GM12878 (cell line): Measurements from ENCODE around the gene CAMKK1. TPM values are rescaled to one million over a fixed set of nuclear protein-coding genes. Genes with fewer than 3 reads are reported as not detected.
A peak's percentile ranks its signal among the peaks of the same experiment; 100 is the strongest.

Experiments used
- ATAC-seq: fragments of 200-7000 bp; cut with Tn5 transposase; 3 replicates; pipeline ENCODE4 v1.9.1; 2020; ENCODE audit warnings: mild to moderate bottlenecking, moderate library complexity
- BruUV-seq: library from RNA; stranded (reverse); fragments of 400-500 nt; replicated peaks from 2 replicates; lab custom pipeline; 2021; lab: Mats Ljungman, UMichigan
- CTCF ChIA-PET: fragments of 300-600 bp; sonication (Branson Sonifier 250); formaldehyde crosslinking; extraction: SDS; loops from one replicate; lab custom pipeline; 2021; ENCODE audit warnings: inconsistent platforms; lab: Yijun Ruan, JAX
- POLR2A ChIA-PET: fragments of 350-600 bp; formaldehyde crosslinking; extraction: SDS; loops from one replicate; lab custom pipeline; 2021; ENCODE audit warnings: inconsistent platforms; lab: Charles Lee
- RAD21 ChIA-PET: fragments of 300-600 bp; sonication (Branson Sonifier 250); formaldehyde crosslinking; loops from one replicate; lab custom pipeline; 2023; ENCODE audit warnings: antibody characterized with exemption; ENCODE audit not compliant: unreplicated experiment; lab: Charles Lee
- SMC1A ChIA-PET: fragments of 300-600 bp; sonication (Branson Sonifier 250); formaldehyde crosslinking; loops from one replicate; lab custom pipeline; 2023; ENCODE audit not compliant: unreplicated experiment, uncharacterized antibody; lab: Charles Lee
- DNase-seq: peaks from one replicate; pipeline ENCODE4 v3.0.0-alpha.2; 2011; ENCODE audit warnings: low read depth, low spot score
- FAIRE-seq: peaks from 3 replicates; lab custom pipeline; 2011; peaks lifted over from hg19 to GRCh38; lab: Jason Lieb, UNC
- H2AFZ ChIP-seq: 2 replicates; pipeline ENCODE4 v1.6.0; 2011; ENCODE audit warnings: low read depth, low read length, control low read depth; ENCODE audit not compliant: control insufficient read depth
- H3K27ac ChIP-seq: 2 replicates; pipeline ENCODE4 v1.5.1; 2011; ENCODE audit warnings: control low read depth; ENCODE audit not compliant: control insufficient read depth, insufficient read depth
- H3K27me3 ChIP-seq, 2 experiments: replicated peaks in 1 of 2; 2 replicates each; pipeline versions ENCODE4 v1.6.0 to v1.6.1; 2011; ENCODE audit warnings: low read length in 1 of 2; ENCODE audit not compliant: control insufficient read depth in 2 of 2, insufficient read depth in 2 of 2
- H3K36me3 ChIP-seq, 2 experiments: 2 replicates each; pipeline ENCODE4 v1.5.1; 2011; ENCODE audit warnings: low read length in 1 of 2; ENCODE audit not compliant: control insufficient read depth in 2 of 2, insufficient read depth in 2 of 2
- H3K4me1 ChIP-seq: 2 replicates; pipeline ENCODE4 v1.6.1; 2011; ENCODE audit warnings: mild to moderate bottlenecking, low read length, moderate library complexity, mixed read lengths; ENCODE audit not compliant: control insufficient read depth, insufficient read depth
- H3K4me2 ChIP-seq: 2 replicates; pipeline ENCODE4 v1.6.0; 2011; ENCODE audit warnings: control low read depth; ENCODE audit not compliant: control insufficient read depth, insufficient read depth
- H3K4me3 ChIP-seq: fragments of 200-600 bp; sonication (generic); 2 replicates; pipeline ENCODE4 v1.5.1; 2016
- H3K79me2 ChIP-seq: 2 replicates; pipeline ENCODE4 v1.6.0; 2011; ENCODE audit warnings: low read length; ENCODE audit not compliant: control insufficient read depth, insufficient read depth
- H3K9ac ChIP-seq: 2 replicates; pipeline ENCODE4 v1.8.0; 2011; ENCODE audit warnings: low read length, control low read depth, mixed read lengths; ENCODE audit not compliant: control insufficient read depth, insufficient read depth
- H3K9me3 ChIP-seq: replicated peaks from 3 replicates; pipeline ENCODE4 v1.5.1; 2011; ENCODE audit warnings: mild to moderate bottlenecking, low read length; ENCODE audit not compliant: control insufficient read depth, insufficient read depth
- H4K20me1 ChIP-seq: 2 replicates; pipeline ENCODE4 v1.6.0; 2011; ENCODE audit not compliant: control insufficient read depth, insufficient read depth
- BHLHE40 ChIP-seq, 2 experiments: fragments of 450-650 bp in 1 of 2; IDR thresholded peaks; 2 replicates each; pipeline ENCODE4 v1.6.1; 2011 to 2017; ENCODE audit warnings: low read depth in 2 of 2, borderline replicate concordance in 1 of 2, improper control_type of control experiment in 1 of 2, low read length in 1 of 2, mild to moderate bottlenecking in 1 of 2
- E4F1 ChIP-seq: fragments of 450-650 bp; IDR thresholded peaks from 2 replicates; pipeline ENCODE4 v1.6.1; 2018; ENCODE audit warnings: borderline replicate concordance, mild to moderate bottlenecking; ENCODE audit not compliant: partially characterized antibody
- IKZF1 ChIP-seq: fragments of 450-650 bp; conservative IDR thresholded peaks from 2 replicates; pipeline ENCODE4 v1.6.1; 2017; ENCODE audit warnings: antibody characterized with exemption, mild to moderate bottlenecking
- JUNB ChIP-seq: IDR thresholded peaks from 2 replicates; pipeline ENCODE4 v1.6.1; 2016; ENCODE audit warnings: antibody characterized with exemption, mild to moderate bottlenecking
- KAT2A ChIP-seq: conservative IDR thresholded peaks from 2 replicates; pipeline ENCODE4 v1.6.1; 2011; ENCODE audit warnings: low read depth, low read length; ENCODE audit not compliant: control insufficient read depth
- NR2C2 ChIP-seq: IDR thresholded peaks from 2 replicates; pipeline ENCODE4 v1.6.1; 2011; ENCODE audit warnings: borderline replicate concordance, low read depth; ENCODE audit not compliant: control insufficient read depth, insufficient read length
- RFX5 ChIP-seq: IDR thresholded peaks from 2 replicates; pipeline ENCODE4 v1.6.1; 2011; ENCODE audit warnings: low read depth, low read length, improper control_type of control experiment
- ZBED1 ChIP-seq: IDR thresholded peaks from 2 replicates; pipeline ENCODE4 v1.6.1; 2016; ENCODE audit warnings: borderline replicate concordance
- ZNF687 ChIP-seq: fragments of 450-650 bp; IDR thresholded peaks from 2 replicates; pipeline ENCODE4 v1.6.1; 2017; ENCODE audit warnings: mild to moderate bottlenecking, moderate library complexity
- WGBS: methylation state at CpG from one replicate; pipeline ENCODE4 v1.1.6; 2016; ENCODE audit warnings: low lambda C conversion rate; ENCODE audit not compliant: insufficient replicate concordance, insufficient coverage; ENCODE audit errors: missing lambda C conversion rate; 5-methylcytosine and 5-hydroxymethylcytosine counted together
- in situ Hi-C: fragments of 300-500 bp; cut with MboI; formaldehyde crosslinking; loops from 9 replicates; pipeline ENCODE4 v1.14.3; 2018; ENCODE audit warnings: mixed read lengths
- intact Hi-C: fragments of 100-400 bp; cut with micrococcal nuclease; formaldehyde crosslinking; loops from one replicate; pipeline ENCODE4 v1.14.2; 2022; ENCODE audit not compliant: unreplicated experiment
- polyA plus RNA-seq, 11 experiments: library from polyadenylated mRNA; depleted of rRNA in 4 of 11; unstranded in 6 of 11; stranded (reverse) in 5 of 11; fragments of >200 nt; fragmentation: Nextera tagmentation in 4 of 11; fragmentation: Illumina TruSeq in 1 of 11; extraction: Ambion mirVana in 4 of 11; extraction: Trizol in 1 of 11; gene quantifications; 1 replicate in 1 of 11; 2 replicates in 10 of 11; pipeline versions ENCODE4 v1.2.1 to v1.2.3, GENCODE V29; 2011 to 2016; ENCODE audit warnings: inconsistent platforms in 2 of 11, missing spikeins in 2 of 11, low read depth in 1 of 11
- total RNA-seq, 4 experiments: library from RNA; depleted of rRNA in 3 of 4; stranded (reverse); fragments of >200 nt in 3 of 4; fragmentation: Illumina TruSeq in 1 of 4; extraction: Trizol in 1 of 4; gene quantifications; 2 replicates each; pipeline versions ENCODE4 v1.2.1 to v1.2.3, GENCODE V29; 2013 to 2021
- TF ChIP-seq, protein P1 (sequence below), 3 experiments: IDR thresholded peaks in 2 of 3; conservative IDR thresholded peaks in 1 of 3; 2 replicates each; pipeline ENCODE4 v1.5.1; 2011; ENCODE audit warnings: low read depth in 3 of 3, low read length in 3 of 3, mild to moderate bottlenecking in 3 of 3, control low read depth in 2 of 3, moderate library complexity in 2 of 3, inconsistent platforms in 1 of 3, mixed read lengths in 1 of 3; ENCODE audit not compliant: control insufficient read depth in 2 of 3, insufficient read depth in 1 of 3; ENCODE audit errors: extremely low read depth in 1 of 3

Gene CAMKK1
- total and polyA plus RNA-seq, 10 of the 15 experiments (the other 5 are each of a cell fraction or from before 2014, with no cell fraction given): 0.06 to 0.84 (median 0.37) TPM

DNA sequence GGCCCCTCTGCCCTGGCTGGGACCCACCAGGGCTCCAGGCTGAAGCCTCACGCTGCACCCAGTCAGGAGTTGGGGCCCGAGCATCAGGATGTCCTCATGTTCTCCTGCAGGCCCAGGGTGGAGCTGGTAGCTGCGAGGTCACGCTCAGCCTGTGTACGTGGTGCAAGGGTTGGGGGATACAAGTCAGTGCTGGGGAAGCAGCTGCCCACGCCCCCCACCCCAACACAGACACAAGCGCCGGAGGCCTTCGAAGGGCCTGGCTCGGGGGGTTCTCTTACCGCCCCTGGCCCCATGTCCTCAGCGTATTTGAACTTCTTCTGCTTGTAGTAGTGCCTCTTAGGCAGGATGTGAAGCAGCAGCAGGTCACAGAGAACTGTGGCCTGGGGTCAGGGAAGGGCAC is 4.9 kb upstream of the CAMKK1 start (continued):
- TF ChIP-seq E4F1: no peak
- no peak for TF ChIP-seq IKZF1
- no peak for TF ChIP-seq ZBED1
- TF ChIP-seq, protein P1, sequence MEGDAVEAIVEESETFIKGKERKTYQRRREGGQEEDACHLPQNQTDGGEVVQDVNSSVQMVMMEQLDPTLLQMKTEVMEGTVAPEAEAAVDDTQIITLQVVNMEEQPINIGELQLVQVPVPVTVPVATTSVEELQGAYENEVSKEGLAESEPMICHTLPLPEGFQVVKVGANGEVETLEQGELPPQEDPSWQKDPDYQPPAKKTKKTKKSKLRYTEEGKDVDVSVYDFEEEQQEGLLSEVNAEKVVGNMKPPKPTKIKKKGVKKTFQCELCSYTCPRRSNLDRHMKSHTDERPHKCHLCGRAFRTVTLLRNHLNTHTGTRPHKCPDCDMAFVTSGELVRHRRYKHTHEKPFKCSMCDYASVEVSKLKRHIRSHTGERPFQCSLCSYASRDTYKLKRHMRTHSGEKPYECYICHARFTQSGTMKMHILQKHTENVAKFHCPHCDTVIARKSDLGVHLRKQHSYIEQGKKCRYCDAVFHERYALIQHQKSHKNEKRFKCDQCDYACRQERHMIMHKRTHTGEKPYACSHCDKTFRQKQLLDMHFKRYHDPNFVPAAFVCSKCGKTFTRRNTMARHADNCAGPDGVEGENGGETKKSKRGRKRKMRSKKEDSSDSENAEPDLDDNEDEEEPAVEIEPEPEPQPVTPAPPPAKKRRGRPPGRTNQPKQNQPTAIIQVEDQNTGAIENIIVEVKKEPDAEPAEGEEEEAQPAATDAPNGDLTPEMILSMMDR (IDR thresholded peaks at IDR 0.05 in 2 of 3, conservative IDR thresholded peaks at IDR 0.05 in 1 of 3; ENCODE audit: control insufficient read depth in 2 of 3, extremely low read depth in 1 of 3, insufficient read depth in 1 of 3, low read depth in 3 of 3, low read length in 3 of 3): no peak
- no peak for TF ChIP-seq KAT2A

DNA sequence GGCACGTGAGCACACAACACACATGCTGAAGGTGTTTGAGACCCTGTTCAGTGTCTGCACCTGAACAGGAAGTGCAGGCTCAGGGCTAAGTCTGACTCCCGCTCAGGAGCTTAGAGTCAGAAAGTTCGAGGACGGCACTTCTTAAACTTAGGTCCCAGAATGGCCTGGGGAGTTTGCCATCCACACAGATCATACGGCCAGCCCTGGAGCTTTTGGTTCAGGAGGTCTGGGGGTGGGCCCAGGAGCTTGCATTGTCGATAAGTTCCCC is 4.0 kb upstream of the CAMKK1 start:
- DNase-seq (no peak), ATAC-seq (no peak), FAIRE-seq (no peak)
- RAD21 ChIA-PET: interaction anchor here (0.6 to 1.0 kb wide), 2 partner anchors 17 to 185 kb away, joined by 3 to 5 read pairs; no protein-coding TSS in a partner anchor
- SMC1A ChIA-PET: no interaction called here
- no peaks in the 10 kb centered on the region for H3K36me3 ChIP-seq
- BruUV-seq: no TSS peak
- TF ChIP-seq JUNB (no peak), RFX5 (no peak), ZNF687 (no peak), BHLHE40 (IDR thresholded peaks at IDR 0.05; ENCODE audit: borderline replicate concordance in 1 of 2, low read depth in 2 of 2, low read length in 1 of 2) (peak in 1 of 2 experiments; percentile 35; a peak in 1 of 4 replicates), NR2C2 (no peak)
- H3K79me2 ChIP-seq: no peaks in the 10 kb centered on the region
- H4K20me1 ChIP-seq: no peaks in the 10 kb centered on the region
- no peak overlapping the region for H3K4me2 ChIP-seq
- POLR2A ChIA-PET: interaction anchor here (0.7 kb wide), 1 partner anchor 14 kb away, joined by 5 read pairs; no protein-coding TSS in a partner anchor
- in situ Hi-C loops (no loop called here), intact Hi-C loops (no loop called here)
- no peak overlapping the region for H3K27ac ChIP-seq
- H3K27me3 ChIP-seq: no peaks in the 10 kb centered on the region
- no peaks in the 10 kb centered on the region for H3K9me3 ChIP-seq
- no peak overlapping the region for H3K4me3 ChIP-seq
- H3K4me1 ChIP-seq: peaks cover 3% of the 10 kb centered on the region
- CTCF ChIA-PET: interaction anchor here (0.9 to 1.5 kb wide), 3 partner anchors 17 to 138 kb away, joined by 3 to 5 read pairs (median 5); partner anchors contain the start of gene NCBP3
- H2AFZ ChIP-seq: no peak overlapping the region
- H3K9ac ChIP-seq: no peak overlapping the region
- 50% methylated on average over 6 of the region's 6 CpGs for WGBS
